ENCODE results near the gene KLK10.

Gene KLK10

DNA sequence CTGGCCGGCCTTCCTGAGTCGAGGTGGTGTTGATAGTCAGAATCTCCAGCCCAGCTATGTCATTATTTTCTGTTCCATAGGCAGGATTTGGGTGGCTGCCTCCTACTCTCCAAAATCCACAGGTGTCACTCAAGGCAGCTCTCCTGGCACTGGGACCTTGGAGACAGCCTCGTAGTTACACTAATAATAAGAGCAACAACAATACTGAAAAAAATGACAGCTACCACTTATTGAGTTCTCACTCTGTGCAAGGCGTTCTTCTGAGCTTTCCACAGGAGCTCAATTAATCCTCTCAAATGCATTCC lies 27.5 kb upstream of the KLK10 start:
- FAIRE-seq, result no peak
- no peak for TF ChIP-seq SPI1 (IDR thresholded peaks at IDR 0.05; ENCODE audit: low read depth, low read length)
- no peak for TF ChIP-seq PAX5 (IDR thresholded peaks at IDR 0.05; ENCODE audit: insufficient read depth, low read length, severe bottlenecking)
- no peak for TF ChIP-seq POLR2A (IDR thresholded peaks at IDR 0.05; ENCODE audit: low read depth, low read length)
- no peak for TF ChIP-seq POU2F2 (IDR thresholded peaks at IDR 0.05; ENCODE audit: low read depth, low read length)
- no peak for TF ChIP-seq TAF1 (IDR thresholded peaks at IDR 0.05; ENCODE audit: low read depth, low read length)
- TF ChIP-seq POLR2AphosphoS5 (IDR thresholded peaks at IDR 0.05; ENCODE audit: low read depth, low read length), result no peak
- no peak for DNase-seq (ENCODE audit: insufficient read length, low spot score)

DNA sequence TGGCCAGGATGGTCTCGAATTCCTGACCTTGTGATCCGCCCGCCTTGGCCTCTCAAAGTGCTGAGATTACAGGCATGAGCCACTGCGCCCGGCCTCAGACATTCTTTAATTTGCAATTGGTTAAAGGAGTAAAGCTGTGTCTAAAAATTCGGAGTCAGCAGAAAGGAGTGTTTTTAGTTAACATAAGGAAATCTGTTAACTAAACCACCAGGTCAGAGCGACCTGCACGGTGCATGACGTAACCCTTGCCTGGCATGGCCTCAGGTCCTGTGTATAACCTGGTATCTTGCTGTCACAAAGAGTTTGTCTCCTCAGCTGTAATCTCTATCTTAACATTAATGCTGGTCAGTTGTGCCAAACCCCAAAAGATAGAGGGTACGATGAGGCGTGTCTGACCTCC lies 24.8 kb upstream of the KLK10 start:
- FAIRE-seq, result no peak
- DNase-seq (ENCODE audit: insufficient read length, low spot score), result no peak
- TF ChIP-seq POLR2A (IDR thresholded peaks at IDR 0.05; ENCODE audit: low read depth, low read length) (no peak), TAF1 (IDR thresholded peaks at IDR 0.05; ENCODE audit: low read depth, low read length) (no peak), POLR2AphosphoS5 (IDR thresholded peaks at IDR 0.05; ENCODE audit: low read depth, low read length) (no peak), SPI1 (IDR thresholded peaks at IDR 0.05; ENCODE audit: low read depth, low read length) (no peak), POU2F2 (IDR thresholded peaks at IDR 0.05; ENCODE audit: low read depth, low read length) (no peak), PAX5 (IDR thresholded peaks at IDR 0.05; ENCODE audit: insufficient read depth, low read length, severe bottlenecking) (no peak)

DNA sequence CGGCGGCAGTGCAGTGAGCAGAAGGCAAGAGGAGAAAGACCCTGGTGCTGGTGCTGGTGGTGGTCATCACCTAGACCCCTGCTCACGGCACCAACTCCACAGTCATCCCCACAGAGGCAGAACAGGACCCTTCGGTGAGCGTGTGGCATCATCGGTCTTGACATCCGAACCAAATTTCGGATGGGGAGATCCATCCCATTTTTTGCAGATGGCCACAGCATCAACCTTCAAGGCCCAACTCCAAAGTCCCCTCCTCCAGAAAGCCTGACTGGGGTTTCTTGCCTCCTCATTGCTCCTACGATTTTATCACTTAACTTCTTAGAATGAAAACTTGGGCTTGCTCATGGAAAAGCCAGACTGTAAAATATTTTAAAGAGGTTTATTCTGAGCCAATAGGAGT lies 24.0 kb upstream of the KLK10 start:
- no peak for TF ChIP-seq SPI1 (IDR thresholded peaks at IDR 0.05; ENCODE audit: low read depth, low read length)
- TF ChIP-seq POU2F2 (IDR thresholded peaks at IDR 0.05; ENCODE audit: low read depth, low read length), result no peak
- no peak for TF ChIP-seq POLR2AphosphoS5 (IDR thresholded peaks at IDR 0.05; ENCODE audit: low read depth, low read length)
- TF ChIP-seq TAF1 (IDR thresholded peaks at IDR 0.05; ENCODE audit: low read depth, low read length), result no peak
- TF ChIP-seq POLR2A (IDR thresholded peaks at IDR 0.05; ENCODE audit: low read depth, low read length), result no peak
- TF ChIP-seq PAX5 (IDR thresholded peaks at IDR 0.05; ENCODE audit: insufficient read depth, low read length, severe bottlenecking), result no peak
- FAIRE-seq, result no peak
- no peak for DNase-seq (ENCODE audit: insufficient read length, low spot score)

DNA sequence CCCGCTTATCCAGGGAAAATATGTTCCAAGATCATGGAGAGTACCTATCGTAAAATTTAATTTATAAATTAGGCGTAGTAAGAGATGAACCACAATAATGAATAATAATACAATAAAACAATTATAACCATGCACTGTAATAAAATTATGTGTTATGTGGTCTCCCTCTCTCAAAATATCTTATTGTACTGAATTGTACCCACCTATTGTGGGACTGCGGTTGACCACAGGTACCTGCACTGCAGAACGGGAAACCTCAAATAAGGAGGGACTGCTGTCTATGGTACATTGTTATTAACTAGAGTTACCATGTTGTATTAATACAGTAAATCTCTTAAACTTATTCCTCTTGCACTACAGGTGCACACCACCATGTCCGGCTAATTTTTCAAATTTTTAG lies 20.6 kb upstream of the KLK10 start:
- no peak for DNase-seq (ENCODE audit: insufficient read length, low spot score)
- FAIRE-seq, result no peak
- no peak for TF ChIP-seq POLR2A (IDR thresholded peaks at IDR 0.05; ENCODE audit: low read depth, low read length)
- TF ChIP-seq POU2F2 (IDR thresholded peaks at IDR 0.05; ENCODE audit: low read depth, low read length), result no peak
- TF ChIP-seq SPI1 (IDR thresholded peaks at IDR 0.05; ENCODE audit: low read depth, low read length), result no peak
- TF ChIP-seq PAX5 (IDR thresholded peaks at IDR 0.05; ENCODE audit: insufficient read depth, low read length, severe bottlenecking), result no peak
- TF ChIP-seq POLR2AphosphoS5 (IDR thresholded peaks at IDR 0.05; ENCODE audit: low read depth, low read length), result no peak
- no peak for TF ChIP-seq TAF1 (IDR thresholded peaks at IDR 0.05; ENCODE audit: low read depth, low read length)

DNA sequence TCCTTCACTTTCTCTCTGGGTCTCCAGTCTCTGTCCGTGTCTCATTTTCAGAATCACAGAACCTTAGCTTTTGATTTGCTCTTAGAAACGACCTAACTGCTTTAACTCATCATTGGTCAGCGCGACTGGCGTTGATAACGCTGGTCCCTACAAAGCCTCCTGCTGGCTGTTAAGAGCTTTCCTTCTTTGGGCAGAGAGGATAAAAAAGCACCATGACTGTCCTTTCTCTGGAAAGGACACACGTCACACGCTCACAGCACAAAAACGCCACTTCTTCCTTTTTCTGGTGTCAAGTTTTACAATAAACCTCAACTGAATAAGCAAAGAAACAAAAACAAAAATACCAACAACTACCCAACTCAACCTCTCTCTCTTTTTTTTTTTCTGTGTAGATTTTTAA lies 17.0 kb upstream of the KLK10 start:
- FAIRE-seq (no peak), DNase-seq (ENCODE audit: insufficient read length, low spot score) (no peak)
- no peak for TF ChIP-seq POU2F2 (IDR thresholded peaks at IDR 0.05; ENCODE audit: low read depth, low read length)
- no peak for TF ChIP-seq POLR2A (IDR thresholded peaks at IDR 0.05; ENCODE audit: low read depth, low read length)
- TF ChIP-seq POLR2AphosphoS5 (IDR thresholded peaks at IDR 0.05; ENCODE audit: low read depth, low read length), result no peak
- TF ChIP-seq PAX5 (IDR thresholded peaks at IDR 0.05; ENCODE audit: insufficient read depth, low read length, severe bottlenecking), result no peak
- TF ChIP-seq TAF1 (IDR thresholded peaks at IDR 0.05; ENCODE audit: low read depth, low read length), result no peak
- TF ChIP-seq SPI1 (IDR thresholded peaks at IDR 0.05; ENCODE audit: low read depth, low read length), result no peak

DNA sequence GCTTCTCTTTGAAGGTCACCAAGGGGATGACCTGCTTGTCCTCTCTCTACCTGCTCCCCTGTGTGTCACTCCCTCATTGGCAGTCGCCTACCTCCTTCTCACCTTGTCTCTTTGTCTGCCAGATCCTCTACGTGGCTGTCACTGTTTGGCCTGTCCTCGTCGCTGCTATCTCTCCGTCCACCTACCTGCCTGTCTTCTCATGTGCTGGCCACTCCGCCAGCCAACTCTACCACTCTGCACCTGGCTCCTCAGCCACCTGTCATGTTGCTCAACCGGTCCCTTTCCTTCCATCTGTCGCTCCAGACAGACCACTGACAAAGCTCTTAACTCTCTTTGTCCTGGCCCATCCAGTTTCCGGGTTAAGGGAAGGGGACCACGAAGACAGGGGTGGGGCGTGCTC lies 15.2 kb upstream of the KLK10 start, which contains the start of gene KLK12:
KLK12 (minus strand) TSS at position 299 of the 400 bp plus-strand sequence. CDS start 381 bp downstream, outside the sequence.
- TF ChIP-seq SPI1 (IDR thresholded peaks at IDR 0.05; ENCODE audit: low read depth, low read length) (no peak), TAF1 (IDR thresholded peaks at IDR 0.05; ENCODE audit: low read depth, low read length) (no peak), POLR2AphosphoS5 (IDR thresholded peaks at IDR 0.05; ENCODE audit: low read depth, low read length) (no peak), POU2F2 (IDR thresholded peaks at IDR 0.05; ENCODE audit: low read depth, low read length) (no peak)
- no peak for FAIRE-seq
- DNase-seq (ENCODE audit: insufficient read length, low spot score), result no peak

DNA sequence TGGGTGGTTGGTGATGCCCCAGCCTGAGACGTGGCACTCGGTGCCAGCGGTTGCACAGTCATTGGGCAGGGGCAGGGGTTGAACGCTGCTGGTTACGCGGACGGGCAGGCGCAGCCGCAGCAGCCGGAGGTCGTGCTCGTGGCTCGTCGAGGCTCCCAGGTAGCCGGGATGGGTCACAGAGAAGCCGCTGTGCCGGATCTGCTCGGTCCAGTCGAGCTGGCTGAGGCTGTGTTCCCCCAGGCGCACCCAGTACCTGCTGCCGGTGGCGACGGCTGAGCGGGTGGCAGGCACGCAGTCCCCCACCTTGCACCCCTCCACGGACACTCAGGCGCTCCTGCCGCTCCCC lies 12.3 kb upstream of the KLK10 start:
- FAIRE-seq (no peak), DNase-seq (ENCODE audit: insufficient read length, low spot score) (no peak)
- TF ChIP-seq PAX5 (IDR thresholded peaks at IDR 0.05; ENCODE audit: insufficient read depth, low read length, severe bottlenecking) (no peak), POLR2AphosphoS5 (IDR thresholded peaks at IDR 0.05; ENCODE audit: low read depth, low read length) (no peak), TAF1 (IDR thresholded peaks at IDR 0.05; ENCODE audit: low read depth, low read length) (no peak), SPI1 (IDR thresholded peaks at IDR 0.05; ENCODE audit: low read depth, low read length) (no peak), POLR2A (IDR thresholded peaks at IDR 0.05; ENCODE audit: low read depth, low read length) (no peak), POU2F2 (IDR thresholded peaks at IDR 0.05; ENCODE audit: low read depth, low read length) (no peak)

DNA sequence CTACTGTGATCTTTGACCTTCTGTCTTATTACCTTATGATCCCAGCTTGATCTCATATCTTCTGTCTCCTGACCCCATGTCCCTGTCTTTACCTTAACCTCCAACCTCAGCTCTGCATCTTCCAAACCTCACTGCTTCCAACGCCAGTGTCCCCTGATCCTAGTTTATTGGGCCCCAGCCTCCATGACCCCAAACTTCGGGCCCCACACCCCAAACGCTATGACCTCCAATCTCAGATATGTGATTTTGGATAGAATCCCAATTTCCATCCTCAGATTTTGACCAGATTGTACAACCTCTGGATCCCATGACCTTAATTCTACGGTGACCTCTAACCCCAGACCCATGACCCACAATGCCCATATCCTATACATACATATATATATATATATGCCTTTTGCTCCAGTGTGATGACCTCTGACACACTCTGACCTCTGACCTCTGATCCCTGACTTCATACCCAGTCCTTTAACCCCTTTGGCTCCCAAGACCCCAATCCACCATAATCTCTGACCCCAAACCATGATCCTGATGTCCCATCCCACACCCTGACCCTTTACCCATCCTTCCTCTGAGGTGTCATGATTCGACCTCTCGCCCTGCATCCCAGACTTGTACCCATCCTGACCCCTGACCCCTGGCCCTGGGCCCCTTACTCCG lies 11.8 kb upstream of the KLK10 start:
- no peak for FAIRE-seq
- DNase-seq (ENCODE audit: insufficient read length, low spot score), result no peak

DNA sequence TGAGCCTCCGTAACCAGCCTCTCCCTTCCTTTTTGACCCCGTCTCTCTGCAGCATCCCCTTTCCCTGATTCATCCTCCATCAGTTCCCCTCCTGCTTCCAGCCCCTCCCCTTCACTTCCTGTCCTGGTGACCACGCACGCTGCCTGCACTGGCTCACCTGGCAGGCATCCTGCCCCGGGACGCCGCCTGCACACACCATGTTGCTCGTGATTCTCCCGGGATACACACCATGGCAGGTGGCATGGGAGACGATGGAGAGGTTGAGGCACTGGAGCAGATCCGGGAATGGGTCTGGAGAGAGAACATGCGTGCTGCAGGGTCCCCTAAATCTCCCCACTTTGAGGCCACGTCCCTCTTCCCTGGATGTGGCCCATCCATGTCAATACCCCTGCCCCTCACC lies 11.1 kb upstream of the KLK10 start:
- FAIRE-seq (no peak), DNase-seq (ENCODE audit: insufficient read length, low spot score) (no peak)
- TF ChIP-seq SPI1 (IDR thresholded peaks at IDR 0.05; ENCODE audit: low read depth, low read length) (no peak), POLR2A (IDR thresholded peaks at IDR 0.05; ENCODE audit: low read depth, low read length) (no peak), TAF1 (IDR thresholded peaks at IDR 0.05; ENCODE audit: low read depth, low read length) (no peak), POLR2AphosphoS5 (IDR thresholded peaks at IDR 0.05; ENCODE audit: low read depth, low read length) (no peak), PAX5 (IDR thresholded peaks at IDR 0.05; ENCODE audit: insufficient read depth, low read length, severe bottlenecking) (no peak), POU2F2 (IDR thresholded peaks at IDR 0.05; ENCODE audit: low read depth, low read length) (no peak)

More for the DNA sequence above, 11.8 kb upstream of the KLK10 start:
- TF ChIP-seq PAX5 (IDR thresholded peaks at IDR 0.05; ENCODE audit: insufficient read depth, low read length, severe bottlenecking), result no peak
- no peak for TF ChIP-seq POU2F2 (IDR thresholded peaks at IDR 0.05; ENCODE audit: low read depth, low read length)
- no peak for TF ChIP-seq POLR2A (IDR thresholded peaks at IDR 0.05; ENCODE audit: low read depth, low read length)
- TF ChIP-seq TAF1 (IDR thresholded peaks at IDR 0.05; ENCODE audit: low read depth, low read length), result no peak
- TF ChIP-seq POLR2AphosphoS5 (IDR thresholded peaks at IDR 0.05; ENCODE audit: low read depth, low read length), result no peak

DNA sequence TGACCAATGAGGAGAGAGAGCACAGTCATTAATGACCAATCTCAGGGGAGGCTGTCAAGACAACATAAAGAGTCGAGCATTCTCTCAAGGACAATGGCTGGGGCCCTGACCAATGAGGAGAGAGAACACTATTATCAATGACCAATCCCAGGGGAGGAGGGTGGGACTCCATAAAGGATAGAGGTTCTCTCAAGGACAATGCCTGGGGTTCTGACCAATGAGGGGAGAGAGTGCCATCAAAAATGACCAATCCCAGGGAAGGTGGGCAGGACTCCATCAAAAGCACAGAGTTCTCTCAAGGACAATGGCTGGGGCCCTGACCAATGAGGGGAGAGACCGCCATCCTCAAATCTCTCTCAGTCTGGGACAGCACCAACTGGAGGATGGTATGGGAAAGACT lies 10.2 kb upstream of the KLK10 start:
- no peak for DNase-seq (ENCODE audit: insufficient read length, low spot score)
- FAIRE-seq, result no peak

More for the DNA sequence above, 10.2 kb upstream of the KLK10 start:
- TF ChIP-seq POLR2AphosphoS5 (IDR thresholded peaks at IDR 0.05; ENCODE audit: low read depth, low read length) (no peak), POU2F2 (IDR thresholded peaks at IDR 0.05; ENCODE audit: low read depth, low read length) (no peak), POLR2A (IDR thresholded peaks at IDR 0.05; ENCODE audit: low read depth, low read length) (no peak), TAF1 (IDR thresholded peaks at IDR 0.05; ENCODE audit: low read depth, low read length) (no peak), PAX5 (IDR thresholded peaks at IDR 0.05; ENCODE audit: insufficient read depth, low read length, severe bottlenecking) (no peak), SPI1 (IDR thresholded peaks at IDR 0.05; ENCODE audit: low read depth, low read length) (no peak)
